PC-3 (cell line): ENCODE measurements around the gene LEF1. TPM values are rescaled to one million over a fixed set of nuclear protein-coding genes. Genes with fewer than 3 reads are reported as not detected.
A peak's percentile ranks its signal among the peaks of the same experiment; 100 is the strongest.

ENCODE experiments used
- ATAC-seq: fragments of 200-7000 bp; cut with Tn5 transposase; 2 replicates; pipeline ENCODE4 v1.9.1; 2020; ENCODE audit warnings: mild to moderate bottlenecking, moderate library complexity
- BruUV-seq: library from RNA; stranded (reverse); fragments of 400-500 nt; replicated peaks from 2 replicates; lab custom pipeline; 2021; lab: Mats Ljungman, UMichigan
- CTCF ChIA-PET: fragments of 300-600 bp; sonication (Branson Sonifier 250); formaldehyde crosslinking; loops from one replicate; lab custom pipeline; 2022; ENCODE audit warnings: antibody characterized with exemption; lab: Charles Lee
- POLR2A ChIA-PET: fragments of 300-600 bp; sonication (Branson Sonifier 250); formaldehyde crosslinking; loops from one replicate; lab custom pipeline; 2022; ENCODE audit warnings: antibody characterized with exemption; ENCODE audit not compliant: unreplicated experiment; lab: Charles Lee
- DNase-seq: peaks from one replicate; pipeline ENCODE4 v3.0.0-alpha.2; 2015
- H2AFZ ChIP-seq: fragments of 300-600 bp; sonication (generic); 2 replicates; pipeline ENCODE4 v1.6.0; 2016; ENCODE audit warnings: antibody characterized with exemption, low read length
- H3F3A ChIP-seq: fragments of 300-600 bp; sonication (generic); one replicate; pipeline ENCODE4 v1.6.0; 2017; ENCODE audit warnings: antibody characterized with exemption, low read length, control low read depth, mild to moderate bottlenecking; ENCODE audit not compliant: unreplicated experiment
- H3K27ac ChIP-seq: fragments of 300-600 bp; sonication (generic); 2 replicates; pipeline ENCODE4 v1.5.1; 2016; ENCODE audit warnings: mild to moderate bottlenecking, low read length
- H3K27me3 ChIP-seq: fragments of 300-600 bp; sonication (generic); 2 replicates; pipeline ENCODE4 v1.6.1; 2016; ENCODE audit warnings: low read length, mixed read lengths
- H3K36me3 ChIP-seq: fragments of 300-600 bp; sonication (generic); 2 replicates; pipeline ENCODE4 v1.6.1; 2016; ENCODE audit warnings: low read depth, mixed run types, low read length, mixed read lengths
- H3K4me1 ChIP-seq: fragments of 300-600 bp; sonication (generic); 2 replicates; pipeline ENCODE4 v1.5.1; 2016; ENCODE audit warnings: low read length; ENCODE audit not compliant: insufficient read depth
- H3K4me2 ChIP-seq: fragments of 300-600 bp; sonication (generic); 2 replicates; pipeline ENCODE4 v1.6.0; 2016; ENCODE audit warnings: low read length
- H3K4me3 ChIP-seq: fragments of 300-600 bp; sonication (generic); 2 replicates; pipeline ENCODE4 v1.5.1; 2016; ENCODE audit warnings: mild to moderate bottlenecking, low read length, mixed read lengths
- H3K79me2 ChIP-seq: fragments of 300-600 bp; sonication (generic); 2 replicates; pipeline ENCODE4 v1.6.1; 2017; ENCODE audit warnings: low read length, mixed read lengths
- H3K9ac ChIP-seq: fragments of 300-600 bp; sonication (generic); 2 replicates; pipeline ENCODE4 v1.6.0; 2016; ENCODE audit warnings: mild to moderate bottlenecking, low read length
- H3K9me2 ChIP-seq: fragments of 300-600 bp; sonication (generic); replicated peaks from 2 replicates; pipeline ENCODE4 v1.6.1; 2016; ENCODE audit warnings: mixed run types, low read length, mixed read lengths
- H3K9me3 ChIP-seq: fragments of 300-600 bp; sonication (generic); 2 replicates; pipeline ENCODE4 v1.6.1; 2016; ENCODE audit warnings: low read length, mixed read lengths
- H4K20me1 ChIP-seq: fragments of 300-600 bp; sonication (generic); 2 replicates; pipeline ENCODE4 v1.6.1; 2016; ENCODE audit warnings: low read length, mixed read lengths
- EZH2 ChIP-seq: fragments of 300-600 bp; sonication (generic); IDR thresholded peaks from one replicate; pipeline ENCODE4 v1.6.1; 2017; ENCODE audit warnings: antibody characterized with exemption, mild to moderate bottlenecking, low read length; ENCODE audit not compliant: unreplicated experiment
- EZH2phosphoT487 ChIP-seq: fragments of 300-600 bp; sonication (generic); IDR thresholded peaks from 2 replicates; pipeline ENCODE4 v1.6.1; 2018; ENCODE audit warnings: mild to moderate bottlenecking, antibody characterized with exemption, low read length, borderline replicate concordance
- intact Hi-C: fragments of 100-400 bp; cut with micrococcal nuclease; formaldehyde crosslinking; loops from 2 replicates; pipeline ENCODE4 v1.9.0; 2023
- total RNA-seq: library from RNA; depleted of rRNA; stranded (reverse); fragments of >200 nt; gene quantifications from 2 replicates; pipeline ENCODE4 v1.2.3, GENCODE V29; 2014
- TF ChIP-seq, protein P1 (sequence below): fragments of 300-600 bp; sonication (generic); conservative IDR thresholded peaks from 2 replicates; pipeline ENCODE4 v1.5.1; 2017; ENCODE audit warnings: antibody characterized with exemption, low read depth, mild to moderate bottlenecking, low read length

Gene LEF1
- total RNA-seq, 1 experiment from 2014 or later: 2.4 TPM

DNA sequence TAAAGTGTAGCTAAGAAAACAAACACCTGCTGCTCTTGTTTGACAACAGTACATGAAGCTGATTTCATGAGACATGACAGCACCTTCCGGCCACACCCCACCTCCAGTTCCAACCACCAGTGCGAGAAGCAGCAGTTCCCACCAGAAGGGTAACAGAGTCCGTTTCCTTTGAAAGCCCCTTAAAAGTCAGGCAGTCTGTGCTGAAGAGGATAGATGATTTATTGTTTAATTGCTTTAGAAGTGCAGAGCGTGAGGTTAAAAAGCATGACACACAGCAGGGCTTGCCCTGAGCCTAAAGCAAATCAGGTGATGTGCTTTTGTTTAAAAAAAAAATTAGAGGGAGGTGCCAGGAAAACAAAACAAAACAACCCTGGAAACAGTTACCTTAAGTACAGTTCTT lies 96.4 kb downstream of the LEF1 start:
- H3K27ac ChIP-seq: no peak overlapping the region
- H3K4me1 ChIP-seq: no peaks in the 10 kb centered on the region
- no peak overlapping the region for H3K9ac ChIP-seq
- H3K36me3 ChIP-seq: no peaks in the 10 kb centered on the region
- no peaks in the 10 kb centered on the region for H3K27me3 ChIP-seq
- H3K4me2 ChIP-seq: no peak overlapping the region
- no peak overlapping the region for H3K4me3 ChIP-seq
- no peak overlapping the region for H2AFZ ChIP-seq
- no TSS peak for BruUV-seq
- ChIA-PET POLR2A (no interaction called here), CTCF (interaction anchor here (0.7 kb wide), 1 partner anchor 111 kb away, joined by 3 read pairs; no protein-coding TSS in a partner anchor)
- intact Hi-C loops: no loop called here
- ATAC-seq (peak; percentile 31; the same call in 1 of the 2 replicates), DNase-seq (peak; percentile 4)
- TF ChIP-seq EZH2phosphoT487 (no peak), EZH2 (no peak)
- TF ChIP-seq, protein P1, sequence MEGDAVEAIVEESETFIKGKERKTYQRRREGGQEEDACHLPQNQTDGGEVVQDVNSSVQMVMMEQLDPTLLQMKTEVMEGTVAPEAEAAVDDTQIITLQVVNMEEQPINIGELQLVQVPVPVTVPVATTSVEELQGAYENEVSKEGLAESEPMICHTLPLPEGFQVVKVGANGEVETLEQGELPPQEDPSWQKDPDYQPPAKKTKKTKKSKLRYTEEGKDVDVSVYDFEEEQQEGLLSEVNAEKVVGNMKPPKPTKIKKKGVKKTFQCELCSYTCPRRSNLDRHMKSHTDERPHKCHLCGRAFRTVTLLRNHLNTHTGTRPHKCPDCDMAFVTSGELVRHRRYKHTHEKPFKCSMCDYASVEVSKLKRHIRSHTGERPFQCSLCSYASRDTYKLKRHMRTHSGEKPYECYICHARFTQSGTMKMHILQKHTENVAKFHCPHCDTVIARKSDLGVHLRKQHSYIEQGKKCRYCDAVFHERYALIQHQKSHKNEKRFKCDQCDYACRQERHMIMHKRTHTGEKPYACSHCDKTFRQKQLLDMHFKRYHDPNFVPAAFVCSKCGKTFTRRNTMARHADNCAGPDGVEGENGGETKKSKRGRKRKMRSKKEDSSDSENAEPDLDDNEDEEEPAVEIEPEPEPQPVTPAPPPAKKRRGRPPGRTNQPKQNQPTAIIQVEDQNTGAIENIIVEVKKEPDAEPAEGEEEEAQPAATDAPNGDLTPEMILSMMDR: no peak
- no peaks in the 10 kb centered on the region for H3K9me3 ChIP-seq
- H3K9me2 ChIP-seq: no peaks in the 10 kb centered on the region
- H4K20me1 ChIP-seq: no peaks in the 10 kb centered on the region
- H3F3A ChIP-seq: no peaks in the 10 kb centered on the region
- no peaks in the 10 kb centered on the region for H3K79me2 ChIP-seq

DNA sequence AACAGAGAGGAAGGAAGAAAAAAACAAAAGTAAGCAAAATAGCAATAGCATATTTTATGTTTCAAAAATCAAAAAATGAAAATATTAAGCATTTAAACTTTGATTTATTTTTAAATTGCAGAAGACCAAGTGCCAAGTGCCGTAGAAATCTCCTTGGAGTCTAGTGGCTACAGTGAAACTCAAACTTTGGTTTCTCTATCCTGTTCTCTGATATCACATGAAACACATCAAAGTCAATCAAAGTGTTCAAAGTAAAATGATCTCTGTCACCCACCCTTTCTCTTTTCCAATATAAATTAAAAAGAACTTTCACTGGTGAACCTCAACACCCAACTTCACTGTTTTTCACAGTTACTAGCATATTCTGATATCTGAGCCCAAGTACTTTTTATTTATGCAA lies 98.0 kb downstream of the LEF1 start:
- H3K36me3 ChIP-seq: no peaks in the 10 kb centered on the region
- CTCF ChIA-PET: no interaction called here
- ATAC-seq: no peak
- no peak for DNase-seq
- no peak overlapping the region for H3K4me2 ChIP-seq
- no peak overlapping the region for H3K9ac ChIP-seq
- no peaks in the 10 kb centered on the region for H4K20me1 ChIP-seq
- no peak for TF ChIP-seq EZH2phosphoT487
- TF ChIP-seq, protein P1: no peak
- TF ChIP-seq EZH2: no peak
- no peak overlapping the region for H3K27ac ChIP-seq
- no peaks in the 10 kb centered on the region for H3K9me2 ChIP-seq
- H2AFZ ChIP-seq: no peak overlapping the region
- no peak overlapping the region for H3K4me3 ChIP-seq
- no peaks in the 10 kb centered on the region for H3F3A ChIP-seq
- no peaks in the 10 kb centered on the region for H3K9me3 ChIP-seq
- BruUV-seq: no TSS peak
- POLR2A ChIA-PET: no interaction called here
- H3K27me3 ChIP-seq: no peaks in the 10 kb centered on the region
- H3K4me1 ChIP-seq: no peaks in the 10 kb centered on the region
- intact Hi-C loops: no loop called here
- no peaks in the 10 kb centered on the region for H3K79me2 ChIP-seq

DNA sequence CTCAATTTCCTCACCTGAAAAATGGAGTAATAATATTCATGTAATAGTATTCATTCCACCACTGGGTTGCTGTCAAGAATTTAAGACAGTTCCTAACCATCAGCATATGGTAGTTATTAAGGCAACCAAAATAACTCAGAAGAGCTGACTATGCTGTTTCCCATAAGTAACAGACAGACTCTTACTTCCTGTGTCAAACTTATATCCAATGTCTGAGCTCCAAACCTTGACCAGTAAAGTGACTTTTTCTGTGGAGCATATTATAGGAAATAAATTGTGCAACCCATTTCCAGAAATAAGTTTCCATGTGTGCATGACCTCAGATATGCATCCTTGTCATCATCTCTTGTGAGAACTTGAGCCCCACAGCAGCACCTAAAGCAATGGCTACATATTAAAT lies 100.3 kb downstream of the LEF1 start:
- ATAC-seq (no peak), DNase-seq (no peak)
- H3K9me3 ChIP-seq: no peaks in the 10 kb centered on the region
- no peaks in the 10 kb centered on the region for H3F3A ChIP-seq
- H3K27ac ChIP-seq: no peak overlapping the region
- TF ChIP-seq, protein P1: no peak
- TF ChIP-seq EZH2phosphoT487: no peak
- no peak for TF ChIP-seq EZH2
- H3K4me1 ChIP-seq: no peaks in the 10 kb centered on the region
- BruUV-seq: no TSS peak
- H3K9ac ChIP-seq: no peak overlapping the region
- H3K79me2 ChIP-seq: no peaks in the 10 kb centered on the region
- H4K20me1 ChIP-seq: no peaks in the 10 kb centered on the region
- no peaks in the 10 kb centered on the region for H3K27me3 ChIP-seq
- H2AFZ ChIP-seq: no peak overlapping the region
- H3K4me2 ChIP-seq: no peak overlapping the region
- ChIA-PET POLR2A (no interaction called here), CTCF (no interaction called here)
- H3K36me3 ChIP-seq: no peaks in the 10 kb centered on the region
- intact Hi-C loops: loop anchor here (10.0 kb wide), 2 partner anchors 96 to 286 kb away; partner anchors contain the start of gene LEF1
- H3K9me2 ChIP-seq: no peaks in the 10 kb centered on the region
- no peak overlapping the region for H3K4me3 ChIP-seq
